Measurements from ENCODE around the gene CHID1. TPM values are rescaled to one million over a fixed set of nuclear protein-coding genes. Genes with fewer than 3 reads are reported as not detected.
A peak's percentile ranks its signal among the peaks of the same experiment; 100 is the strongest.

CHID1 gene
- total RNA-seq, 2 donors from 2014 or later = 46.9 to 78.7 TPM

DNA sequence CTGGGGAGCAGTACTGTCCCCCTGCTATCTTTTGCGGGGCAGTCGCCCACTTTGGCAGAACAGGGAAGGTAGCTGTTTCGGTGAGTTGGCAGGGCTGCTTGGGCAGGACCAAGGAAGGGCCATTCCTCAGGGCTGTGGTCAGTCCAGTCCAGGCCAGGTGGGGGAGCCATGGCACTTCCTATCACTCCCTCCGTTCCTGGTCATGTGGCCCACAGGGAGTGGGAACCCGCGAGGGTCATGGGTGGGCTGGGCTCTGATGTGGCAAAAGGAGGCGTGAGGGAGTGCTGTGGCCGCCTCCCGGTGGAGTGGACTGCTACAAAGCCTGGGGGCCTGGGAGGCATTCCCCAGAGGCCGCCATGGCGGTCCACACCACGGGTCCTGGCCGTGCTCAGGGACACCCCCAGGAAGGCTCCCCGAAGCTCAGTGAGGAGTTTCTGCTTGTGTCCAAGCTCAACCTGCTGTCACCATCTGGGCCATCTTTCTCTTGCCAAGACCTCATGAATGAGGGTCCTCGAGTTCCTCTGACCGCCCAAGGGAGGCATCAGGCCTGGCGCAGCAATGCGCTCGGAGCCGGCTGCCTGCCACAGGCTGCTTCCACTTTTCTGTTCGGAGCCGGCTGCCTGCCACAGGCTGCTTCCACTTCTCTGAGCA is 11.9 kb downstream of the CHID1 start:
- Histone ChIP-seq H3K36me3 (peaks cover 48% of the 10 kb centered on the region), H3K4me1 (no peaks in the 10 kb centered on the region), H3K27me3 (no peaks in the 10 kb centered on the region), H3K27ac (no peak overlapping the region), H3K9me3 (no peaks in the 10 kb centered on the region), H3K4me3 (no peak overlapping the region)
- TF ChIP-seq, protein P1, sequence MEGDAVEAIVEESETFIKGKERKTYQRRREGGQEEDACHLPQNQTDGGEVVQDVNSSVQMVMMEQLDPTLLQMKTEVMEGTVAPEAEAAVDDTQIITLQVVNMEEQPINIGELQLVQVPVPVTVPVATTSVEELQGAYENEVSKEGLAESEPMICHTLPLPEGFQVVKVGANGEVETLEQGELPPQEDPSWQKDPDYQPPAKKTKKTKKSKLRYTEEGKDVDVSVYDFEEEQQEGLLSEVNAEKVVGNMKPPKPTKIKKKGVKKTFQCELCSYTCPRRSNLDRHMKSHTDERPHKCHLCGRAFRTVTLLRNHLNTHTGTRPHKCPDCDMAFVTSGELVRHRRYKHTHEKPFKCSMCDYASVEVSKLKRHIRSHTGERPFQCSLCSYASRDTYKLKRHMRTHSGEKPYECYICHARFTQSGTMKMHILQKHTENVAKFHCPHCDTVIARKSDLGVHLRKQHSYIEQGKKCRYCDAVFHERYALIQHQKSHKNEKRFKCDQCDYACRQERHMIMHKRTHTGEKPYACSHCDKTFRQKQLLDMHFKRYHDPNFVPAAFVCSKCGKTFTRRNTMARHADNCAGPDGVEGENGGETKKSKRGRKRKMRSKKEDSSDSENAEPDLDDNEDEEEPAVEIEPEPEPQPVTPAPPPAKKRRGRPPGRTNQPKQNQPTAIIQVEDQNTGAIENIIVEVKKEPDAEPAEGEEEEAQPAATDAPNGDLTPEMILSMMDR (IDR thresholded peaks at IDR 0.05) = no peak
- no peak for DNase-seq (ENCODE audit: low spot score)

DNA sequence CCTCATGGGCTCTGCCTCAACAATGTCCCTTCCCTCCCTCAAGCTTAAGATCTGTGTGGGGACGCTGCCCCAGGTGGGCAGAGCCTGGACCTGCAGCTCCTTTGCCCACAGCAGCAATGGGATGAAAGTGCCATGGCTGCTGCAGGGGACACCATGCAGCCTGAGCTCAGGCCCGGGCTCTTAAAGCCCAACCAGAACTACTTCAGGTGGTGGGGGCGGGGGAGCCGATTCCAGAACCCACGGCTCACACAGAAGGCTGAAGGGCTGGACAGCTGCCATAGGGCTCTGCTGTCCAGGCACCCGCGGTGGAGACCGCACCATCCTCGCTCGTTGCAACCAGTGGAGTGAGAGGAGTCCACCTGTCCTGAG is 12.5 kb downstream of the CHID1 start:
- no peak overlapping the region for H3K27ac ChIP-seq
- no peak for DNase-seq (ENCODE audit: low spot score)
- no peaks in the 10 kb centered on the region for H3K27me3 ChIP-seq
- no peak overlapping the region for H3K4me3 ChIP-seq
- no peaks in the 10 kb centered on the region for H3K9me3 ChIP-seq
- TF ChIP-seq, protein P1 (IDR thresholded peaks at IDR 0.05) = peak in 1 of 2 donors; percentile 15
- peaks cover 45% of the 10 kb centered on the region for H3K36me3 ChIP-seq
- no peaks in the 10 kb centered on the region for H3K4me1 ChIP-seq

DNA sequence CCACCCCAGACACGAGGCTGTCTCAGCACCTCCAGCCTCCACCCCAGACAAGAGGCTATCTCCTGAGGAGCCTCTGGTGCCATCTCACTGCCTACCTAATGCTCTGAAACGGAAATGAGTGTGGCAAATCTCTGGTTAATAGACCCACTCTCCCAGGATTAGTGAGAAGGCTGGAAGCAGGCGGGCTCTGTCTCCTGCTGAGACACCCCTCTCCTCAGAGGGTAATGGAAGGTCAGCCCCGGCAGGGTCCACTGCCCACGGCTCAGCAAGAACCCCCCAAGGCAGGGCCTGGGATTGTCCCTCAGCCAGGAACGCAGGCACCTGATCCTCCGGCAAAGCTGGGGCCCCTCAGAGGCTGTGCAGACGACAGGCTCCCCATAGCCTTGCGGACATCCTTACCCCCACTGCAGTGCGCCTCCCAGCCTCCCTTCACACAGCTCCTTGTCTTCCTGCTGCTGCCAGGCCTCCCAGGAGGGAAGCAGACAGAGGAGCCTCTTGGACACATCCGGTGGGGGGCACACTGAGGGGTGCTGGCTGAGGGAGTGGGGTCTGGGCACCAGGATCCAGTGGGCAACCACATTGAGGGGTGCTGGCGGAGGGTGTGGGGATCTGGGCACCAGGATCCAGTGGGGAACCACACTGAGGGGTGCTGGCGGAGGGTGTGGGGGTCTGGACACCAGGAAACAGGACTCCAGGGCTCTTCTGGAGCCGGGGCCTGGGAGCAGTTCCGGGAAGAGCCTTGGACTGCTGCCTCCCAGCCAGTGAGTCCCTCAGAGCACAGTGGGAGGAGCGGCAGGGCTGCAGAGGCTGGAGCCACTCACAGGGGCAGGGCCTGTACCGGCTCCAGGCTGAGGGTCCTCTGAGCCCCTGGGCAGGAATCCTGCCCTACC is 13.1 kb downstream of the CHID1 start:
- TF ChIP-seq, protein P1 (IDR thresholded peaks at IDR 0.05) = no peak
- no peak for DNase-seq (ENCODE audit: low spot score)
- Histone ChIP-seq H3K36me3 (peaks cover 39% of the 10 kb centered on the region), H3K9me3 (no peaks in the 10 kb centered on the region), H3K27me3 (no peaks in the 10 kb centered on the region), H3K27ac (no peak overlapping the region), H3K4me1 (no peaks in the 10 kb centered on the region), H3K4me3 (no peak overlapping the region)

DNA sequence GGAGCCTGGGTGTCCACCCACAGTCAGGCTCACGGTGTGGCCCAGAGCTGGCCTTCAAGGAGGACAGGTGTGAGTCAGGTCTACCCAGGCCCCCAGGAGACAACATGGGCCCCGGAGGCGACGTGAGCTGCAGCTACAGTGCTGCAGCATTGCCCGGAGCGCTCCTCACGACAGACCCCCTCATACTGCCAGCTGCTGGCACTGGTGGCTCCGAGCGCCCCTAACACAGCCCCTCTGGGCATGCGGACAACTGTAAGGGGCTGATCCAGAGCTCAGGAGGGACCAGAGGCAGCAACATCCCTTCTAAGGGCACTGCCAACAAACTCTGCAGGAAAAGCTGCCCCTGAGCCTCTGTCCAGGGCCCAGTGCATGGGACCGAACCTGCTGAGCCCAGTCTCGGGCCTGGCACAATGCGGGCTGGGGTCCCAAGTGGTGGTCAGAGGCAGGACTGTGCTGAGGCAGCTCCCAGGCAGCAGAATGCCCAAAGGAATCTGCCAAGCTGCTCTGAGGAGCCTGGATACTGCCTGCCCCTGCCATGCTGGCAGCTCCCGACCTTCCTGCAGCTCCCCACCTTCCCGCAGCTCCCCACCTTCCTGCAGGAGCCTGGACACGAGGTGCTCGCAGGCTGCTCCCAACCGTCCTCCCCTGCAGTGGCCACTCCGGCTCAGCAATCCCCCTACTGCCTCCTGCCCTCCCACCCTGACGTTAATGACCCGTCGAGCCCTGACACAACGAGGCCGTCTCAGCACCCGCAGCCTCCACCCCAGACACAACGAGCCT is 15.1 kb downstream of the CHID1 start:
- peaks cover 20% of the 10 kb centered on the region for H3K36me3 ChIP-seq
- no peak for DNase-seq (ENCODE audit: low spot score)
- no peak overlapping the region for H3K27ac ChIP-seq
- H3K27me3 ChIP-seq = no peaks in the 10 kb centered on the region
- no peaks in the 10 kb centered on the region for H3K4me1 ChIP-seq
- H3K4me3 ChIP-seq = no peak overlapping the region
- TF ChIP-seq, protein P1 (IDR thresholded peaks at IDR 0.05) = no peak
- H3K9me3 ChIP-seq = no peaks in the 10 kb centered on the region

DNA sequence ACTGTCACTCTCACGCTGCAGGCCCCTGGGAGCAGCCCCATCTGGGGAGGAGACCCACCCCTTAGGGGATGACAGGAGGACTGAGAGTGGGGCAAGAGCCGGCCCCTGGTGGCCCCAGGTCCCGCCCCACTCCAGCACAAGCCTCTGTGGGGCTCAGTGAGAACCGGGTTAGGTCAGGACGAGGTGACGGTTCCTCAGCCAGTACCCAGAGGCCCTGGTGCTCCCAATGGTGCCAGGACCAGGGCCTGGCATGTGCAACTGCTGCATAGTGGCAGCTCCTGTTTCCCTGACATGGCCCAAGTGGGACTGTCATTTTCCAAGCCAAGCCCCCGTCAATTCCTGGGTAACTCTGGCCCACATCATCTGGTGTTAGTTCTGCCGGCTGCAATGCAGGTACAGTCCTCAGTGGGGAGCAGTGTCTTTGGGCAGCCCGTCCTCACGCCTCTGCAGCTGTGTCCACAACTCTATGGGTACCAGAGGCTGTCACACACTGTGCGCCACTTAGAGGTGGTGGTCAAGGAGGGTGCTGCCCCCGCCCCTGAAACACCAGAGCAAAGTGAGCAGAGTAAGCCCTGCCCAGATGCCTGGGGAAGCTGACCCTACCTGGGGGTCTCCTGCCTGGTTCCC is 15.9 kb downstream of the CHID1 start:
- H3K36me3 ChIP-seq = peaks cover 12% of the 10 kb centered on the region
- H3K4me1 ChIP-seq = no peaks in the 10 kb centered on the region
- no peaks in the 10 kb centered on the region for H3K9me3 ChIP-seq
- H3K27ac ChIP-seq = no peak overlapping the region
- no peak for DNase-seq (ENCODE audit: low spot score)
- TF ChIP-seq, protein P1 (IDR thresholded peaks at IDR 0.05) = no peak
- no peak overlapping the region for H3K4me3 ChIP-seq
- no peaks in the 10 kb centered on the region for H3K27me3 ChIP-seq
